IPS-NIHi7 (cell line): ENCODE results near the gene APBA2.

Source experiments
- DNase-seq: peaks from one replicate; pipeline ENCODE4 v3.0.0; 2012; ENCODE audit warnings: mixed read lengths; ENCODE audit errors: extremely low spot score

Gene APBA2

DNA sequence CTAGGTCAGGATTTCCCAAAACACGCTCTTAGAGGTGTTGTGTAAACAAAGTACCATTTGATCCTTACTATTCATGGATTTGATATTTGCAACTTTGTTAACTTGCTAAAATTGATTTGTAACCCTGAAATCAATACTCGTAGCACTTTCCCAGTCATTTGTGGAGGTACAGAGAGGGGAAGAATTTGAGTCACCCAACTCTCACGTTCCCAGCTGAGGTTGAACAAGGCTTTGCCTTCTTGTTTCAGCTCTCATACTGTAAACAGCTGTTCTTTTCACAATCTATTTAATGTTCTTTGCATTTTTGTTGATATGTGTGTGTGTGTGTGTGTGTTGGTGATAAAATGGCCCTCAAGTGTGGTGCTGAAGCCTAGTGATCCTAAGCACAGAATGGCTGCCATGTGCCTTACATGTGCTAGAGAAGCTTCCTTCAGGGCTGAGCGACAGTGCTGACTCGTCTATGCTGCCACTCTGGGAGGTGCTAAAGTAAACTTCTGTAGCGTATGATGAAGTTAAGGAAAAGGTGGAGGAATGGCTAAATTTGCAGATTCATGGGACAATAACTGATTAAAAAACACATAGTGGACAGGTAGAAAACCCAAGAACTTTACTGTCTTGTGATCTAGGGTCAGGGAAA lies 173.2 kb downstream of the APBA2 start:
- no peak for DNase-seq

DNA sequence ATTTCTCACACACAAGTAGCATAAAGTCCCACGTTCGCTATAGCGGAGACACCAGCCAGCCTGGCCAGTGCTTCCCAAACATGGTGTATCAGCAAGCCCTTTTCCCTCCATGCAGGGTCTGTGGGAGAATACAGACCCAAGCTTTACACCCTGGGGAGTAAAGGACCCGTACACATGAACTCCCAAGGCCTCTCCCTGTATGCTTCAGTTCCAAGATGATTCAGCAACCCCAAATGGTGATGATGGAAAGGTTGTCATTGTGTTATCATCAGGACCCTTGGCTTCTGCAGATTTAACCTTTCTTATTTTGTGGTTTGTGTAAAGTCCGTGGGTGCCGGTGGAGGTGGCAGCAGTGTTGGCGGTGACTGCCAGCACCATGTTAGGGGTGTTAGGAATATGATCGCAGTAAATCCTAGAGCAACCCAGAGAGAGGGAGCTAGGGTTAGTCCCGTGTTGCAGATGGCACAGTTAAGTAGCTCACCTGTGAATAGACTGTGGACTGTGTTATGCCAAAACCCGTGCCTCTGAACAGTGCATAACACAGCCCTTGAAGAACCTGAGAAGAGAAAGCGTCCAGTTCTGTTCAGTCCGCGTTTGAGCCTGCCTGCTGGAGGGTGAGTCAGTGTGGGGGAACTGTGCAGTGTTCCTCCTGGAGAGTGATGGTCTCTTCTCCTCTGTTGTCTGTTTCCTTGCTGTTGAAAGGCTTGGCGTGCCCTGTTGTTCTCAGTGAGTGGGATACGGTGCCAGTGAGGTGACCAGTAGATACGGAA lies 174.3 kb downstream of the APBA2 start:
- no peak for DNase-seq

DNA sequence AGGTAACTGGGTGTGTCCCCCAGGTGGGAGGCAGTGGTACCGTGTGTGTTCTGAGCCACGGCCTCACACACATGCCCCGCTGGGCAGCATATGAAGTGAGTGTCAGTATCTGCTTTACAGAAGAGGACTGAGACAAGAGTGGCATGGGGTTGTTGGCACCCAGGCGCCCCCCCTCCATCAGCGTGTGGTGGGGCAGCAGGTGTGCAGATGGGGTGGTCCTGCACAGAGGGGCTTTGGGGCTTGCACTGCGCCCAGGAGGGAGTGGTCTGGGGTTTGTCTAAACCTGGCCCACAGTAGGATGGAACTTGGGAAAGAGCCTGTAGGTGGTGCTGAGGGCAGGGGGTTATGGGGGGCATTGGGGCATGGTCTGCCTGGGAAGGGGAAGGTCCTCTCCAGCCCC lies 176.0 kb downstream of the APBA2 start:
- no peak for DNase-seq

GRCh38 chr15:29062179-29062591 lies 176.4 kb downstream of the APBA2 start:
- DNase-seq: no peak

- DNase-seq: no peak
Measured at GRCh38 chr15:29062626-29063025, 176.9 kb downstream of the APBA2 start.

DNA sequence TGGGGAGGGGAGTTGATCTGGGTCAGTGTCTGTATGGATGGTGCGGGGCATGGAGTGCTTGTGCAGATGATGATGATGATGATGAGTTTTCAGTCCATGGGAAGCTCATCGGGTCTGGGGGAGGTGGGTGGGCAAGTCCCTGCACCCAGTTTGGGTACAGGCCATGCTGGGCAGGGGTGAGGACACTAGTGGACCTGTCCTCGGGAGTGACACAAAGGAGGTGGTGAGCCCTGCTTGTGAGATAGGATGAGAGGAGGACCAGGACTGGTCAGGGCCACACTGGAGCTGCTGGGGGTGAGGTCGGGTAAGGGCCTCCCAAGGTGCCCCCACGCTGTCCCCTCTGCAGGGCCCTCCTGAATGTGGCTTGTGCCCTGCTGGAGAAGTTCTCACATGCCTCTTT lies 177.9 kb downstream of the APBA2 start:
- DNase-seq: no peak

DNA sequence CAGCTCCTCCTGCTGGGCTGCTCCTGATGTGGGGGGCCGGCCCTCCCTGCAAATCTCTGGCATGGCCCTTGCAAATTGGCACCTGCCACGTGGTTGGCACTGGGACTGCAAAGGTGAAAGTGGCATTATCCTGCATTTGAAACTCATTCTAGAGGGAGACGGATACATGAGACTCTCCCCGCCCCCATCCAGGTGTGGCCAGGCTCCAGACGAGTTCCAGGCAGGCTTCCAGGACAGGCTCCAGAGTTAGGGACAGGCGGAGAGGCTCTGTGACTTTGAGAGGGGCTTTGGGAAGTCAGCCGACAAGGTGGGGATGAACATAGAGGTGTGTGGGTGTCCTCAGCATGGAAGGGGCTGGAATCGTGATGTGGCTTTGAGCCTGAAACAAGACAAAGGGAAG lies 178.5 kb downstream of the APBA2 start:
- no peak for DNase-seq

DNA sequence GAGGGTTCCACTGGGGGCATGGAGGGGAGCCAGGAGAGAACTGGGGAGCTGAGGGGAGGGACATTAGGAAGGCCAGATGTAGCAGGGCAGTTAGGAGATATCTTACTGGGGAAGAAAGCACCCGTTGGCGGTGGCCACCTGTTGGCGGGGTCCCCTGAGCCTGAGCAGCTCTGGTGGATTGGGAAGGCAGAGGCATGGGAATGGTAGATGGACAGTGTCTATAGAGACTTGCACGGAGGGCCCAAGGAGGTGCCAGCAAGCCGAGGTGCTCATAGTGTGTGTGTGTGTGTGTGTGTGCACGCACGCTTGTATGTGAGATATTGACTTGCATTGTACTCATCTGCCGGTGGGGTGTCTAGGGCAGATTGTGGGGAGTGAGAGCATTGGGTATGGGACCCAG lies 179.0 kb downstream of the APBA2 start:
- no peak for DNase-seq

DNA sequence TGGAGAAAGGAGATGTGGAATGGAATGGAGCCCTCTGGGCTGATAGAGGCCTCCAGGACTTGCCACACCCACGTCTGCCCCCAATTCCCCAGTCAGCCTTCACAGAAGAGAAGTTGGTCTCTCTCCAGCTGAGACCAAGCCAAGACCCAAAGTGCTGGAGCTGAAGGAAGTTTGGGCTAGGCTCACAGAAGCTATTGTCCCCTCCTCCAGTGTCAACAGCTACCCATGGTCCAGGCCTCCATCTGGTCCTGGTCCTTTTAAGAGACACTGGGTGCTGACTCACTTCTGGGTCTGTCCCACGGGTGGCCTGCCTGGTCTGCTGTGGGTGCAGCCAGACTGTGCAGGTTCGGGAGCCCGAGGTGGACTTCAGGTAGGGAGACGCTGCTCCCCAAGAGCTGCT lies 179.8 kb downstream of the APBA2 start:
- DNase-seq: no peak

DNA sequence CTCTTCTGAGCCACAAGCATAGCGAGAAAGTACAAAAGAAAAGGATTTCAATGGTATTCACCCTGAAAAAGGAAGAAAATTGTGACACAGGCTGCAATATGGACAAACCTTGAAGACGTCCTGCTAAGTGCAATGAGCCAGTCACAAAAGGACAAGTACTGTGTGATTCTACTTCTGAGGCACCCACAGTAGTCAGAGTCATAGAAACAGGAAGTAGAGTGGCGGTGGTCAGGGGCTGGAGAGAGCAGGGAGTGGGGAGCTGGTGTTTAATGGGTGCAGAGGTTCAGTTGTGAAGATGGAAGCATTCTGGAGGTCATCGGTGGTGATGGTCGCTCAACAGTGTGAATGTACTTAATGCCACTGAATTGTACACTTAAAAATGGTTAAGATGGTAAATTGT lies 180.5 kb downstream of the APBA2 start:
- no peak for DNase-seq

GRCh38 chr15:29066838-29067237 lies 181.1 kb downstream of the APBA2 start:
- no peak for DNase-seq

- DNase-seq: no peak
Measured at GRCh38 chr15:29067949-29068348, 182.2 kb downstream of the APBA2 start.

- no peak for DNase-seq
Measured at GRCh38 chr15:29070471-29071231, 184.9 kb downstream of the APBA2 start.

- no peak for DNase-seq
Measured at GRCh38 chr15:29071232-29071881, 185.6 kb downstream of the APBA2 start.

GRCh38 chr15:29071882-29072273 lies 186.1 kb downstream of the APBA2 start:
- DNase-seq: no peak

DNA sequence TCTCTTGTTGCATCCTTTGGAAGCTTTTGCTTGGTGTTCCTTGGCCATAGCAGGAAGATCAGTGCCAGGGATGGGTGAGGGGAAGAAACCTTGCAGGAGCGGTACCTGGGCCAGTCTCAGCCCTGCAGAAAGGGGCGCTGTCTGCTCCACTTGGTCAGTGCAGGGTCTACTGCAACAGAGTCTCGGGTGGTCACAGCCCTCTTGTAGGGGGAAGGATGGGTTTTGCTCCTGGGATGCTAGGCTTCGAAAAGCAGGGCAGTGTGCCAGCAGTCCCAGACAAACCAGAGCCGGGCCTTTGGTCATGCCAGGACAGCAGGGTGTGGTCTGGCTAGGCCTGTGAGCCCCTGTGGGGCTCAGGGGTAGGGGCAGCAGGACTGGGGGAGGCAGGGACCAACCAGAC lies 186.7 kb downstream of the APBA2 start:
- DNase-seq: no peak

DNA sequence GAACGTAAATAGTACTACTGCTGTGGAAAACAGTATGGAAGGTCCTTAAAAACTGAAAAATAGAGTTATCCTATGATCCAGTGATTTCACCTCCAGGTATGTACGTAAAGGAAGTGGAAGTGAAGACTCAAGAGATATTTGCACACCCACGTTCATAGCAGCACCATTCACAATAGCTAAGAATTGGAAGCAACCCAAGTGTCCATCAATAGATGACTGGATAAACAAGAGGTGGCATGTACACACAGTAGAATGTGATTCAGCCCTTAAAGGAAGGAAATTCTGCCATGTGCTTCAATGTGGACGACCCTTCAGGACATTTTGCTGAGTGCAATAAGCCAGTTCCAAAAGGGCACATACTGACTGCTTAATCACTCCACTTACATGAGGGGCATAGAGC lies 188.3 kb downstream of the APBA2 start:
- DNase-seq: no peak

- no peak for DNase-seq
Measured at GRCh38 chr15:29078541-29078940, 192.8 kb downstream of the APBA2 start.

- no peak for DNase-seq
Measured at GRCh38 chr15:29079479-29079878, 193.7 kb downstream of the APBA2 start.

- DNase-seq: no peak
Measured at GRCh38 chr15:29081781-29082180, 196.0 kb downstream of the APBA2 start.

DNA sequence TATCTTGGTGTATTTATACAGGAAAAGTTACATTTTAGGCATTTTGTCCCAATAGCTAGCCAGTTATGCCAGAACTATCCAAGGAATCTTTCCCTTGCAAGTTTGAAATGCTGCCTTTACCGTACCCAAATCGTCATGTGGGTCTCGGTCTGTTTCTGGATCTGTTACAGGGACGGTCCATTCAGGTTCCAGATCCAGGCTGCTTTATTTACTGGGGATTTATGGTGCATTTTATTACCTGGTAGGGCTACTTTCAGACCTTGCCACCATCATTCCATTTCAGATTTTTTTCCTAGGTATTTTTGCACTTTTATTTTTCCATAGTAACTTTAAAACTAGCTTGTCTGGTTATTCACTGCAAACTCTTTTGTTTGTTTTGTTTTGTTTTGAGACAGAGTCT lies 197.4 kb downstream of the APBA2 start:
- no peak for DNase-seq

GRCh38 chr15:29083858-29084257 lies 198.1 kb downstream of the APBA2 start:
- no peak for DNase-seq
